H1 (cell line): ENCODE results near the gene DLX4. TPM values are rescaled to one million over a fixed set of nuclear protein-coding genes. Genes with fewer than 3 reads are reported as not detected.
A peak's percentile ranks its signal among the peaks of the same experiment; 100 is the strongest.

Source experiments
- ATF2 ChIP-seq: IDR thresholded peaks from 2 replicates; pipeline ENCODE4 v1.6.1; 2012; ENCODE audit warnings: low read length, inconsistent platforms
- BCL11A ChIP-seq, 2 experiments: IDR thresholded peaks; one replicate each; pipeline ENCODE4 v1.6.1; 2011; ENCODE audit warnings: low read depth in 2 of 2, low read length in 2 of 2, mild to moderate bottlenecking in 2 of 2
- CHD2 ChIP-seq: IDR thresholded peaks from 2 replicates; pipeline ENCODE4 v1.6.1; 2012; ENCODE audit warnings: low read length, improper control_type of control experiment
- CTCF ChIP-seq, 3 experiments: IDR thresholded peaks; 1 replicate in 2 of 3; 2 replicates in 1 of 3; pipeline versions ENCODE4 v1.5.1 to v1.6.1; 2011; ENCODE audit warnings: low read length in 3 of 3, mild to moderate bottlenecking in 3 of 3, inconsistent platforms in 2 of 3, low read depth in 1 of 3, moderate library complexity in 1 of 3; ENCODE audit not compliant: insufficient read depth in 1 of 3; ENCODE audit errors: control extremely low read depth in 1 of 3
- E2F6 ChIP-seq: IDR thresholded peaks from 2 replicates; pipeline ENCODE4 v1.6.1; 2012; ENCODE audit warnings: inconsistent platforms
- EZH2 ChIP-seq: fragments of 200-600 bp; sonication (generic); IDR thresholded peaks from 2 replicates; pipeline ENCODE4 v1.7.1; 2012; ENCODE audit warnings: low read depth, mild to moderate bottlenecking, moderate library complexity, low read length, inconsistent platforms; ENCODE audit not compliant: severe bottlenecking
- JUN ChIP-seq: IDR thresholded peaks from 2 replicates; pipeline ENCODE4 v1.6.1; 2011; ENCODE audit warnings: low read depth, mild to moderate bottlenecking, improper control_type of control experiment, low read length
- JUND ChIP-seq: IDR thresholded peaks from 2 replicates; pipeline ENCODE4 v1.6.1; 2011; ENCODE audit warnings: mild to moderate bottlenecking, improper control_type of control experiment, low read length
- NRF1 ChIP-seq: IDR thresholded peaks from 2 replicates; pipeline ENCODE4 v1.6.1; 2011; ENCODE audit warnings: mild to moderate bottlenecking, low read depth, low read length, improper control_type of control experiment
- POLR2AphosphoS5 ChIP-seq: IDR thresholded peaks from 2 replicates; pipeline ENCODE4 v1.6.1; 2011; ENCODE audit warnings: low read depth, low read length
- RBBP5 ChIP-seq: IDR thresholded peaks from 2 replicates; pipeline ENCODE4 v1.7.1; 2012; ENCODE audit warnings: low read depth, mild to moderate bottlenecking, inconsistent platforms, low read length, moderate library complexity, borderline replicate concordance
- SIN3A ChIP-seq, 2 experiments: IDR thresholded peaks in 1 of 2; conservative IDR thresholded peaks in 1 of 2; 2 replicates each; pipeline ENCODE4 v1.6.1; 2011 to 2012; ENCODE audit warnings: low read length in 2 of 2, improper control_type of control experiment in 1 of 2, low read depth in 1 of 2, mild to moderate bottlenecking in 1 of 2
- SIX5 ChIP-seq: IDR thresholded peaks from 2 replicates; pipeline ENCODE4 v1.6.1; 2011; ENCODE audit warnings: mild to moderate bottlenecking, low read depth, low read length
- SP1 ChIP-seq: IDR thresholded peaks from 2 replicates; pipeline ENCODE4 v1.6.1; 2011; ENCODE audit warnings: low read depth, low read length
- SP2 ChIP-seq: IDR thresholded peaks from 2 replicates; pipeline ENCODE4 v1.6.1; 2012; ENCODE audit warnings: mild to moderate bottlenecking, low read length, inconsistent platforms
- SP4 ChIP-seq: IDR thresholded peaks from 2 replicates; pipeline ENCODE4 v1.6.1; 2012; ENCODE audit warnings: low read length, inconsistent platforms
- TBP ChIP-seq: IDR thresholded peaks from 2 replicates; pipeline ENCODE4 v1.6.1; 2011; ENCODE audit warnings: low read depth, low read length, improper control_type of control experiment
- USF2 ChIP-seq: IDR thresholded peaks from 2 replicates; pipeline ENCODE4 v1.6.1; 2011; ENCODE audit warnings: low read length, improper control_type of control experiment
- polyA plus RNA-seq, 7 experiments: library from polyadenylated mRNA; depleted of rRNA in 3 of 7; stranded (reverse) in 5 of 7; unstranded in 2 of 7; fragments of >200 nt in 5 of 7; fragments of 200-250 nt in 2 of 7; gene quantifications; 1 replicate in 5 of 7; 2 replicates in 1 of 7; 4 replicates in 1 of 7; pipeline versions ENCODE4 v1.2.1 to v1.2.3, GENCODE V29; 2011 to 2013; ENCODE audit warnings: missing spikeins in 2 of 7, mixed read lengths in 2 of 7
- total RNA-seq: library from RNA; stranded (reverse); fragmentation: NEBNext Ultra II Directional; extraction: Animal tissue kit (Norgen Biotek cat#: 25700); gene quantifications from 2 replicates; pipeline ENCODE4 v1.2.1, GENCODE V29; 2021

The DLX4 gene
- total and polyA plus RNA-seq, 2 of the 8 experiments (the other 6 are each of a cell fraction or from before 2014, with no cell fraction given), result 0.67 to 0.80 TPM

DNA sequence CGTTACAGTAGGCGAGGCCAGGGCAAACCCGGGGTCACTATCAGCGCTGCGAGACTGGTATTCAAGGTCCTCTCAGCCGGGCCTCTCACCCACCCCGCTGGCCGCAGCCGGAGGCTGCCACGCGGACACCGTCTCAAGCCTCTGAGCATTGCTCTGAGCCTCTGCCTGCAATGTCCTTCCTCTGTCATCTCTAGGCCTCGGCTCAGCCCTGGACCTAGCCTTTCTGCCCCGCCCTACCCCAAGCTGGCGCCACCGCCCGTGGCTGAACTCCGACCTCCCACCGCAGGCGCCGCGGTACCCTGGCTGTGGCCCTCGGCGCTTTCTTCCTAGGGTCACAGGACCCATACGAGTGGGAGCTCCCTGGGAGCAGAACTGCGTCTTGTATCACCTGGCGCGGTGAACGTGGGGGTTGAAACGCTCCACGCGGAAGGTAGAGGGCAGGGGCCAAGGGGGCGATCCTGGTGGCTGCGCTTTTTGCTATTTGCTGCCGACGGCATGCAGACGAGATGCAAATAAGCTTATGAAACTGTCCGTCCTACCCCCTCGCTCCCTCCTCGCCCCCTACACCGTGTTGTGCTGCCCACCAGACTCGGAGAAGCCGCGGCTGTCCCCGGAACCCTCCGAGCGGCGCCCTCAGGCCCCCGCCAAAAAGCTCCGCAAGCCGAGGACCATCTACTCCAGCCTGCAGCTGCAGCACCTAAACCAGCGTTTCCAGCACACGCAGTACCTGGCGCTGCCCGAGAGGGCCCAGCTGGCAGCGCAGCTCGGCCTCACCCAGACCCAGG lies 3.7 kb downstream of the DLX4 start (continued):
- TF ChIP-seq USF2 (no peak), TBP (peak; percentile 45; the same call in 1 of the 2 replicates), CHD2 (no peak), POLR2AphosphoS5 (no peak), RBBP5 (no peak), SP2 (no peak), SP1 (no peak), ATF2 (no peak), NRF1 (no peak), BCL11A (IDR thresholded peaks at IDR 0.05; ENCODE audit: low read depth in 2 of 2, low read length in 2 of 2) (no peak), CTCF (IDR thresholded peaks at IDR 0.05; ENCODE audit: control extremely low read depth in 1 of 3, insufficient read depth in 1 of 3, low read depth in 1 of 3, low read length in 3 of 3) (peak in 2 of 3 experiments; percentile 5 to 22; a peak in 2 of 4 replicates), JUND (no peak), SP4 (no peak), SIN3A (conservative IDR thresholded peaks at IDR 0.05 in 1 of 2, IDR thresholded peaks at IDR 0.05 in 1 of 2; ENCODE audit: low read depth in 1 of 2, low read length in 2 of 2) (no peak), JUN (no peak), EZH2 (peak; percentile 97), E2F6 (no peak), SIX5 (no peak)
